Measurements from ENCODE around the gene KDM3B. TPM values are rescaled to one million over a fixed set of nuclear protein-coding genes. Genes with fewer than 3 reads are reported as not detected.

KDM3B gene
- total RNA-seq, 4 donors from 2014 or later: 60.8 to 101 (median 76.6) TPM

DNA sequence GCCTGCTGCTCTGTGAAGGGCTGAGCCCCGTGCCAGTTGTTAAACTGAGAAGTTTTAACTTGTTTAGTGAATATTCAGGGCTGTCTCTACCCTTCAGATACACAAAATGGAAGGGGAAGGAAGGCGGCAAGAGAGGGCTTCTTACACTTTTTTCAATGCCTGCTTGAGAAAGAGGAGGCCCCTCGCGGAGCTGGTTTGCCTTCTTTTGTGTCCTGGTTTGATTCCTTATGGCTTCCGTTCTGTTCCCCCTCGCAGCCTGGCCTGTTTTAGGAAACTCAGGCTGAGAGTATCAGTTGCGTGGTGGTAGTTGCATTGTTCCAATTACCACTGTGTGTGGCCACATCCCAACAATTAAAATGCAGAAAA lies 13.4 kb upstream of the KDM3B start:
- Histone ChIP-seq H3K27ac (peak overlapping the region; percentile 90 to 95 (median 92)), H3K36me3 (peaks cover 0 to 6% (median 3%) of the 10 kb centered on the region in 4 donors), H3K4me3 (peak overlapping the region; percentile 78 to 84 (median 80)), H3K4me1 (peaks cover 8 to 24% (median 15%) of the 10 kb centered on the region in 4 donors), H3K27me3 (no peaks in the 10 kb centered on the region), H3K9me3 (no peaks in the 10 kb centered on the region)
- no peak for DNase-seq
- 5 to 27% methylated on average over 5 to 7 of the region's 7 CpGs for WGBS, 2 donors (ENCODE audit: low coverage in 1 of 2)
- intact Hi-C loops (cut with DNase I; ENCODE audit: low total_unique reads) (no loop called here), in situ Hi-C loops (cut with MboI; ENCODE audit: low pct_ligation_motif_present in 1 of 4, low pct_unique_long_range_greater_than_20kb in 1 of 4, low sequenced_read_pairs in 3 of 4) (no loop called here)
- no peak for TF ChIP-seq POLR2AphosphoS5 (IDR thresholded peaks at IDR 0.05)
- no peak for TF ChIP-seq EP300 (IDR thresholded peaks at IDR 0.05; ENCODE audit: low read depth)
- TF ChIP-seq, protein P1, sequence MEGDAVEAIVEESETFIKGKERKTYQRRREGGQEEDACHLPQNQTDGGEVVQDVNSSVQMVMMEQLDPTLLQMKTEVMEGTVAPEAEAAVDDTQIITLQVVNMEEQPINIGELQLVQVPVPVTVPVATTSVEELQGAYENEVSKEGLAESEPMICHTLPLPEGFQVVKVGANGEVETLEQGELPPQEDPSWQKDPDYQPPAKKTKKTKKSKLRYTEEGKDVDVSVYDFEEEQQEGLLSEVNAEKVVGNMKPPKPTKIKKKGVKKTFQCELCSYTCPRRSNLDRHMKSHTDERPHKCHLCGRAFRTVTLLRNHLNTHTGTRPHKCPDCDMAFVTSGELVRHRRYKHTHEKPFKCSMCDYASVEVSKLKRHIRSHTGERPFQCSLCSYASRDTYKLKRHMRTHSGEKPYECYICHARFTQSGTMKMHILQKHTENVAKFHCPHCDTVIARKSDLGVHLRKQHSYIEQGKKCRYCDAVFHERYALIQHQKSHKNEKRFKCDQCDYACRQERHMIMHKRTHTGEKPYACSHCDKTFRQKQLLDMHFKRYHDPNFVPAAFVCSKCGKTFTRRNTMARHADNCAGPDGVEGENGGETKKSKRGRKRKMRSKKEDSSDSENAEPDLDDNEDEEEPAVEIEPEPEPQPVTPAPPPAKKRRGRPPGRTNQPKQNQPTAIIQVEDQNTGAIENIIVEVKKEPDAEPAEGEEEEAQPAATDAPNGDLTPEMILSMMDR (IDR thresholded peaks at IDR 0.05): no peak
- TF ChIP-seq POLR2A (IDR thresholded peaks at IDR 0.05): no peak

DNA sequence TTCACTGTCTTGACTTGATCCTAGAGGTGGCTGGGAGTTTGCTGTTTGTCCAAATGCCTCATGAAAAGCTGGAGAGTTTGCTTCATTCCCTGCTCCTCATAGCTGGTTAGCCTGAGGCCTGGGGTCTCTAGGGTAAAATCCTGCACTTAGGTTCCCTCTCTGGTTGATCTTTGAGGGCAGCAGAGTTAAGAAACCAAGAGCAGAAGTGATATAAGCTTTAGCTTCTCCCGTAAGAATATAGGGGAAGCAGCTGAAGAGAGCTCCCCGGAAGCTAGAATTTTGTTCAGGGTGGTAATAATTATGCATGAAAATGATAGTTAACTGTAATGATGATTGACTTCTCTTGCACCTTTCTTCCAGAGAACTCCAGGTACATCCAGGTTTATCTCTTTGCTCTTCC lies 13.0 kb upstream of the KDM3B start:
- H3K4me3 ChIP-seq: peak overlapping the region in 3 of 4 donors; percentile 78 to 82 (median 79)
- 45 to 67% methylated on average over 2 of the region's 2 CpGs for WGBS, 2 donors (ENCODE audit: low coverage in 1 of 2)
- intact Hi-C loops (cut with DNase I; ENCODE audit: low total_unique reads) (no loop called here), in situ Hi-C loops (cut with MboI; ENCODE audit: low pct_ligation_motif_present in 1 of 4, low pct_unique_long_range_greater_than_20kb in 1 of 4, low sequenced_read_pairs in 3 of 4) (no loop called here)
- H3K27me3 ChIP-seq: no peaks in the 10 kb centered on the region
- H3K4me1 ChIP-seq: peaks cover 8 to 24% (median 15%) of the 10 kb centered on the region in 4 donors
- peak overlapping the region; percentile 90 to 95 (median 92) for H3K27ac ChIP-seq
- TF ChIP-seq, protein P1 (IDR thresholded peaks at IDR 0.05): no peak
- TF ChIP-seq POLR2A (IDR thresholded peaks at IDR 0.05): no peak
- no peak for DNase-seq
- peaks cover 0 to 6% (median 3%) of the 10 kb centered on the region in 4 donors for H3K36me3 ChIP-seq
- no peaks in the 10 kb centered on the region for H3K9me3 ChIP-seq

DNA sequence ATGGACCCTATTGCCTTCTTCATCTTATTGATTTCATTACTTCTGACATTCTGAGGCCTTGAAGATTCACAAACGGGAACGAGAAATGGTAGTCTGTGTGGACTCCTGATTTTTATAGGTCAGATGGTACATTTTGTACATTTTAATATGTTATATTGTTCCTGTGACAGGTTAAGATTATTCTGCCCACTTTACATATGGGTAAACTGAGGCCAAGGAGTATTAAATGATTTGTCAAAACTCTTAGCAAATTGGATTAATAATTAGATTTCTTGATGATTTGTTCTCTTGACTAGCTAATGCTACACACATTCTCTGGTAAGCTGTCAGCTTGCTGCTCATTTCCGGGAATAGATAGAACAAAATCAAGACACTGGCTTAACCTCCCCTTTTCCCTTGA lies 12.5 kb upstream of the KDM3B start:
- Histone ChIP-seq H3K4me3 (peak overlapping the region in 1 of 4 donors; percentile 79), H3K4me1 (peaks cover 8 to 24% (median 15%) of the 10 kb centered on the region in 4 donors), H3K9me3 (no peaks in the 10 kb centered on the region), H3K36me3 (peaks cover 0 to 9% (median 4%) of the 10 kb centered on the region in 4 donors), H3K27ac (peak overlapping the region in 3 of 4 donors; percentile 91 to 95 (median 93)), H3K27me3 (no peaks in the 10 kb centered on the region)
- intact Hi-C loops (cut with DNase I; ENCODE audit: low total_unique reads) (no loop called here), in situ Hi-C loops (cut with MboI; ENCODE audit: low pct_ligation_motif_present in 1 of 4, low pct_unique_long_range_greater_than_20kb in 1 of 4, low sequenced_read_pairs in 3 of 4) (no loop called here)
- DNase-seq: no peak
- no peak for TF ChIP-seq POLR2AphosphoS5 (IDR thresholded peaks at IDR 0.05)
- 91 to 94% methylated on average over 3 of the region's 3 CpGs for WGBS, 2 donors (ENCODE audit: low coverage in 1 of 2)

DNA sequence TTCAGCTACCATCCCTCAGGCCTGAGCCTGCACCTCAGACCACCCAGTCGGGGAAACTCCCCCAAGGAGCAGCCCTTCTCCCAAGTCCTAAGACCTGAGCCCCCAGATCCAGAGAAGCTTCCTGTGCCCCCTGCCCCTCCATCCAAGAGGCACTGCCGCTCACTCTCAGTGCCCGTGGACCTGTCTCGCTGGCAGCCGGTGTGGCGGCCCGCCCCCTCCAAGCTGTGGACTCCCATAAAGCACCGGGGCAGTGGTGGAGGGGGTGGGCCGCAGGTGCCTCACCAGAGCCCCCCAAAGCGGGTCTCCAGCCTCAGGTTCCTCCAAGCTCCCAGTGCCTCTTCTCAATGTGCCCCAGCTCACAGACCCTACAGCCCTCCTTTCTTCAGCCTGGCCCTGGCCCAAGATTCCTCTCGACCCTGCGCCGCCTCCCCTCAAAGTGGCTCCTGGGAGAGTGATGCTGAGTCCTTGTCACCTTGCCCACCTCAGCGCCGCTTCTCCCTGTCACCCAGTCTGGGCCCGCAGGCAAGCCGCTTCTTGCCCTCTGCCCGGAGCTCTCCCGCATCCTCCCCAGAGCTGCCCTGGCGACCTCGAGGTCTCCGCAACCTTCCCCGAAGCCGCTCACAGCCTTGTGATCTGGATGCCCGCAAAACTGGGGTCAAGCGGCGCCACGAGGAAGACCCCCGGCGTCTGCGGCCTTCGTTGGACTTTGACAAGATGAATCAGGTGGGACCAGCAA lies 7.4 kb upstream of the KDM3B start:
- in situ Hi-C loops (cut with MboI; ENCODE audit: low pct_ligation_motif_present in 1 of 4, low pct_unique_long_range_greater_than_20kb in 1 of 4, low sequenced_read_pairs in 3 of 4): no loop called here

More for the DNA sequence above, 7.4 kb upstream of the KDM3B start:
- TF ChIP-seq POLR2AphosphoS5 (IDR thresholded peaks at IDR 0.05) (no peak), POLR2A (IDR thresholded peaks at IDR 0.05) (no peak), EP300 (IDR thresholded peaks at IDR 0.05; ENCODE audit: low read depth) (no peak)
- TF ChIP-seq, protein P1 (IDR thresholded peaks at IDR 0.05): no peak
- Histone ChIP-seq H3K9me3 (no peaks in the 10 kb centered on the region), H3K4me1 (peaks cover 2 to 12% (median 3%) of the 10 kb centered on the region in 4 donors), H3K27me3 (no peaks in the 10 kb centered on the region), H3K4me3 (no peak overlapping the region), H3K36me3 (peaks cover 0 to 41% (median 15%) of the 10 kb centered on the region in 4 donors), H3K27ac (no peak overlapping the region)
- intact Hi-C loops (cut with DNase I; ENCODE audit: low total_unique reads): no loop called here
- no peak for DNase-seq
- WGBS, 2 donors (ENCODE audit: low coverage in 1 of 2): 95 to 99% methylated on average over 13 to 32 of the region's 32 CpGs

Data from transverse colon (tissue), 4 donors.